ENCODE measurements around the gene UBA3.
A peak's percentile ranks its signal among the peaks of the same experiment; 100 is the strongest.

Gene UBA3

DNA sequence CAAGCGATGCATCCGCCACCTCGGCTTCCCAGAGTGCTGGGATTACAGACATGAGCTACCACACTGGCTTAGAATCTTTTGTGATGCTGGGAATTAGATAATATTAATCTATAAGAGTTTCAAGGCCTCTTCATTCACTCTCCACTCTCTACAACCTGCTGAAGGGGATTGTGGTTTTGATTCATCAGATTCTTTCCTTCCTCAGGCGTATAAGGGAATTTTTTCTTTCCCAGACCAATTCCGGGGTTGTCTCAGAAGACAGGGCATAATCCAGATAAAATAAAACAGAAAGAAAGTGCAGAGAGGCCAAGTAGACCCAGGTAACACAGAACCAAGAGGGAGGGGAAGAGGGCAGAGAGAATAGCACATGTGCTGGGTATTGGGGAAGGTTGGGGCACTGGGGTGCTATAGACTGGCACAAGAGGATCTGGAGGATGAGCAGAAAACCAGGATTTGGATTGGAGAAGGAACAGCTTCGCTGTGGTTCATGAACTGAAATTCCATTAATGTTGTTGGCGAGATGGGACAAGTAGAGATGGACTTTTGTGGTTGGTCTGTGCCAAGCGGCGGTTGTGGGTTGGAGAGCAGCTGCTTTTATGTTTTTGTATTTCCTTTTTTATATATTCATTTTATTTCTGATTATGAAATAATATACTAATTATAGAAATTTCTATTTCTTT, 17.4 kb upstream of the UBA3 start:
- no peak for DNase-seq

DNA sequence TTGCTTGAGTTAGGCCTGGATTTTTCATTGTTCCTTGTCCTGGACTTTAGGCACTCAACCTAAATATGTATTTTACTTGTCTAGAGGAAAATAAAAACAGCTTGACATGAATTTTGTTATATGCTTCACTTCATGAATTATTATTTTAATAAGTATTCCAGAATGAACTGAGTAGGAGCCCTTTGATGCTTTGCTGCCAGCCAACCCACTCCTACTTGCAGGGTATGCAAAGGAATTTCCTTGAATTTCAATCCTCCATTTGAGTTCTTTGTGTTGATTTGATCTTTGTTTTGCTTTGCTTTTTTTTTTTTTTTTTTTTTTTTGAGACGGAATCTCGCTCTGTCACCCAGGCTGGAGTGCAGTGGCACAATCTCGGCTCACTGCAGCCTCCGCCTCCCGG, 16.1 kb upstream of the UBA3 start:
- DNase-seq: no peak

DNA sequence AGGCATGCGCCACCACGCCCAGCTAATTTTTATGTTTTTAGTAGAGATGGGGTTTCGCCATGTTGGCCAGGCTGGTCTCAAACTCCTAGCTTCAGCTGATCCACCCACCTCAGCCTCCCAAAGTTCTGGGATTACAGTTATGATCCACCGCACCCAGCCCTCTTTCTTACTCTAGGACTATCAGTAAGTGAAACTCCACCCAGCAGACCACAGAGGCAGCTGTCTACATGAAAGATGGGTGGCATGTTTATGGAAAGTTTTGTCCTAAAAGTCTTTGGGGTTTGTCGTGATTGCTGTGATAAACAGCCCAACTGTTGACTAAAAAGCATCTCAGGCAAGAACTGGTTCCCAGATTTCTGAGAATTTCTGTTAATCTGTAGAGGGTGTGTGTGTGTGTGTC, 15.5 kb upstream of the UBA3 start:
- DNase-seq: no peak

DNA sequence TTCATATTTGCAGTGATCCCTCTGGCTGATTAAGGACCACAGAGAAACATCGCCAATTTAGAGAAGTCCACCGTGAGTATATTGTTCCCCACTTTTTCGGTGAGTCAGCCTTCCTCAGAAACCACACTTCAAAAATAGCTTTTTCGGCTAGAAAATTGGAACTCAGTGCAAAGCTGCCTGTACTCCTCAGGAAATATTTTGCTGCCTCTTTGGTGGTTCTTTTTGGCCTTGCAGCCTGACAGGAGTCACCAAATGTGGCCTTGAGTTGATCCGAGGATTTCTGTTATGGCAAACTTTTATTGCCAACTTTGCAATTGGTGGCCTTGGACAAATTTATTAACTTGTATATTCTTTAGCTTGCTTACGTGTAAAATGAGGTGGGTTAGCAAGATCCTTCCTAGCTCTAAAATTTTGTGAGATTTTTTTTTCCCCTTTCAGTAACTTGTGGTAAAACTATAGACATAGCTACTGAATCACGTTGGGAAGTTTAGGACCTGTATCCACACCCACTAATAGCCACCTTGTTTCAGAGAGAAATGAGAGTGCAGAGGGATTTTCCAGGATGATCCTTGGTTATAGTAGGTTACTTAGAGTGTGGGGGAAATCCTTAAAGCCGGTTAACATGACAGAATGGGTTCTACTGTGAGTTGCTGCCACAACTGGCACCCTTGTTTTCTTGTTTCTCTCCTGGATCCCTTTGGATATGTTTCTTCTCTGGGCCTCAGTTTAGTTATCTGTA, 14.5 kb upstream of the UBA3 start:
- no peak for DNase-seq

DNA sequence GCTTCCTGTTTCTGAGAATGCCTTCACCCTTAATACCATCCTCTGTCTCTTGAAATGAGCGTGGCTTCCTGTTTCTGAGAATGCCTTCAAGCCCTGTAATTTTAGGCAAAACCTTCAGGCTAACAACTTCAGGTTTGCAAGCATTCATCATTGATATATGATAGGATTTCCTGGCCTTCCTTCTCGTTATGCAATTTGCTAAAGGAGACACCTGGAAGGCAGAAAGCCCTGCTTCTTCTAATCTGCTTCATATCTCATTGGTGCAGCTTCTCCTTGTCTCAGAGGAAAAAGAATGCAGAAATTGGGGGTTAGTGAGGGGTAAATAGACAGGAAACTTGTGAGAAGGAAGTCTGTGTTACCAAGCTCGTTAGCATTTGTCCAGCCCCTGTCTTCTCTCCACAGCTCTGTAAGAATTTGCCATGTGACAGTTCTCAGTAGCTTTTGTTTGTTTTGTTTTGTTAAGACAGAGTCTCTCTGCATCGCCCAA, 11.9 kb upstream of the UBA3 start:
- DNase-seq: no peak

DNA sequence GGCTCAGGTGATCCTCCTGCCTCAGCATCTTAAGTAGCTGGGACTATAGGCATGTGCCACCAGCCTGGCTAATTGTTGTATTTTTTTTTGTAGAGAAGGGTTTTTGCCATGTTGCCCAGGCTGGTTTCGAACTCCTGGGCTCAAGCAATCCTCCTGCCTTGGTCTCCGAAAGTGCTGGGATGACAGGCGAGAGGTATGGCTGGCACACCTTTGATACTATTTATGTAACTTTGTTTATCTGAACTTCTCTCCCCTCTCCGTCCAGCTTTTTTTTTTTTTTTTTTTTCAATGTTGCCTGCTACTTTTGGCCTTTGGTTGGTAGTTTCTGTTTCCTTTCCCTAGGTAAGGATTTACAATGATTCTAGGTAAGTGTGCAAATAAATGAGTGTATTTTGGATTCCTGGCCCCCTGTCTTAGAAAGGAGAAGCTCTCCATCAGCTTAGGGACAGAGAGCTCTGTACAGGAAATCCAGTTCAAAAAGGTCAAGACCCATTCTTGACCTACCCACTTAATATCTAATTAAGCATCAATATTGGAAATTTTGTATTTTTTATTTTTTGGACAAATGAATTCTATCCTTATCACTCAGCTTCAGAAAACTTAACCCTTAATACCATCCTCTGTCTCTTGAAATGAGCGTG, 11.3 kb upstream of the UBA3 start:
- DNase-seq: no peak

DNA sequence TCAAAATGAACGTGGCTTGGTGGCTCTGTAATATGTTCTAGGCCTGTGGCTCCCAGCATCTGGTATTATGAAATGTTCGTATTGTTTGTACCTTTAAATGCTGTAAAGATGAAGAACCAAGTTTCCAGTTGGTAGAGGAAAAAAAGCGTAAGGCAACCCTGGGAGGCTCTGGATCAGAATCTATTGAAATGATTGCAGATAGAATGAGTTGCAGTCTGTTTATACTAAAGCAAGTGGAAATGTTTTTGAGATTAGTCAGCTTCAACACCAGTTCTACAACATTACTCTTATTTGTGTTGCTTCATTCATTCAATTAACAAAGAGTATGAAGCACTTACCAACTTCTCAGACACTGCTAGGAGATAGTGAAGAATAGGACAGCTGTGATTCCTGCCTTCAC, 9.9 kb upstream of the UBA3 start:
- DNase-seq: no peak

DNA sequence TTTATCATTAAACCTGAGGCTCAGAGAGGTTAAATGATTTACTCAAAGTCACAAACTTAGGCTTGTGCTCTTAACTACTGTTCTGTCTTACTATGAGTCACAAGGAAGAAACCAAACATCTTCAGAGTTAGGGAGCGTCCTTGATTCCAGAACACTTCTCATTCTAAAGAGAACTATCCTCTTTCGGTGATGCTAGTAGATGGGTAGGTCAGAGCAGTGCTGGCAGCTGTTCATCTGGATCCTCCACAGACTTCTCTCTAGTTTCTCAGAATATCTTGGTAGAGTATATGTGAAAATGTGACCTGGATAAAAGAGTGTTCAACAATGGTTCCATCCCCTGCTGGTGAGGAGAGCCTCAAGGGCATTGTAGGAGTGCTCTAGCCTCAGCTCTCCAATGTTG, 7.9 kb upstream of the UBA3 start:
- no peak for DNase-seq

DNA sequence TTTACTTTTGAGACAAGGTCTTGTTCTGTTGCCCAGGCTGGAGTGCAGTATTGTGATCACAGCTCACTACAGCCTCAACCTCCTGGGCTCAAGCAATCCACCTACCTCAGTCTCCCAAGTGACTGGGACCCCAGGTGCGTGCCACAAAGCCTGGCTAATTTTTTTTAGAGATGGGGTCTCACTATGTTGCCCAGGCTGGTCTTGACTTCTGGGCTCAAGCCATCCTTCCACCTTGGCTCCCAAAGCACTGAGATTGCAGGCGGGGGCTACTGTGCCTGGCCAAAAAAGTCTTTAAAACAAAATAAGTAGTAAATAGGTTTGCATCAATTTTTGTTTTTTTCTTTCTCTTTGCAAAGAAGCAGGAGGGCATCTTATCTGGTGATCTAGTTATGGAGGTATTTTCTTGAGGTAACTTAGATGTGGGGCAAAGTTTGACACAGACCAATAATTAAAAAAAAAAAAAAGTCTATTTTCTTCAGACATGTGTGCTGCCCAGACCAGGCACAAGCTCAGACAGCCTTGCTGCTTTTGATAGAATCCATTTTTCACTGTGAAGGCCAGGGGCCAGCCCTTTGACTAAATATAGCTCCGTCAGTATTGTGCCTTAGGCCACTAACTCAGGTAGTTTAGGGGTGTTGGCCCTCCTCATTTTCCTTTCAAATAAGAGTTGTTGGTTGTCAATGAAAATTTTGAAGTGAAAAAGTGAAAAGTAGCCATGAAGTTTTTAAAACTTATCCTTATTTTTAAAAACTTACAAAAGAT, 7.0 kb upstream of the UBA3 start:
- DNase-seq: no peak

DNA sequence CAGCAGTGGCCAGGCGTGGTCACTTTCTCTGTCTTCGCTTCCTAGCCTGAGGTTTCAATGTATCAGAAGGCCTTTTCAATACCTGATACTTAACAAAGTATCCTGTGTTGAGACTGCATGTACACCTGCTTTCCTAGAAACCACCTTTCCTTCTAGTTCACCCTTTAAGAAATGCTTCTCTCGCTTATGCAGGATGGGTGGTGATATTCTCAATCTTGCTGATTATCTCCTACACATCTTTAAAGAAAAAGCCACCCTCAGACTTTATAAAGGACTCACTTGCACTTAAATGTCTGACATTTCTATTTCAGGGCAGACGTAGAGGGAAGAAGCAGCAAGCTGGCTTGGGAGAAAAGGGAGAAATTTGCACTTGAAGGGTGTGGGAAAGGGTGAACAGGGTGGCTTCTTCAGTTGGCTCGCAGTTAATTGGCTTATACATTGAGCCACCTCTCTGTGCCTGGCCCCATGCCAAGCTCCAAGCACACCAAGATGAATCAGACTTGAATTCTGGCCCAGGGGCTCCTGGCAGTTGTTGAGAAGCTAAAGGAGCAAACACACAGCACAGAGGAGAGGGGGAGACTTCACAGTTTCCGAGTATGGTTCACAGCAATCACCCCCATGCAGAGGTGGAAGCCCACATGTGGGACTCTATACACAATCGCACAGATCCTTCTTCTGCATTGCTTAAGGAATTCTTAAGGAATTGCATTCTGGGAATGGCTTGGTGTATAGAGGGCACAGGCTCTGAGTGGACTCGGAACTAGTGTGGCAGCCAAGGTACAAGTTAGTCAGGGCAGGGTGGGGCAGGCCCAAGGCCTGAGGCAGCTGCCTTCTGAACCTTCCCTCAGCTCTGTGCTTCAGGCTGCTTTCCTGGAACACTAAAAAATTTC, 5.9 kb upstream of the UBA3 start:
- peak; percentile 82 for DNase-seq

DNA sequence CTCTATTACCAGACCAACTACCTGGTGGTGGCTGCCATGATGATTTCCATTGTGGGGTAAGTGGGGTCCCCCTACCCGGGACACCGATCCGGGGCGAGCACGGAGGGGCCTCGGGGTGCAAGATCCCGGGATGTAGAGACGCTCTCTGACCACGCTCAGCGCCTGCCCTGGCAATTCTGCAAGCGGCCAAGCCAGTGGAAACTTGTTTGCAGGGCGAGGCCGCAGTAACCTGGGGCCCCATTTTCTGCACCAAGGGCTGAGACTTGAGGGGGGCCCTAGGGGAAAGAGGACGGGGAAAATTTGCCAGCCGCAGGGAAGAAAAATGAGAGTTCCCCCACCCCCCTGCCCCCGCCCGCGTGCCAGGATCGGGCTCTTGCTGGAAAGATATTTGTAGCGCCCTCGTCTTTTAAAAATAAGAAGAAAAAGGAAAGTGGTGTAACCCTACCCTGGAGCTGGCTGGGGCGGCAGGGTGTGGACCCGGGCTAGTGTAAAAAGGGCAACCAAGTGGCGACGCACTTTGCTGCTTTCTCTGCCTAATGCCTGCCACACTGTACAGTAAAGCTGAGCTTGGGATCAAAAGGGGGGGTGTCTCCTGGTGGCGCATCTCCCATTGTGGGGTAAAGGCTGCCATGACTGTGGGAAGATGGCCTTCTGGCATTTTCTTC, 5.1 kb upstream of the UBA3 start:
- DNase-seq: no peak

DNA sequence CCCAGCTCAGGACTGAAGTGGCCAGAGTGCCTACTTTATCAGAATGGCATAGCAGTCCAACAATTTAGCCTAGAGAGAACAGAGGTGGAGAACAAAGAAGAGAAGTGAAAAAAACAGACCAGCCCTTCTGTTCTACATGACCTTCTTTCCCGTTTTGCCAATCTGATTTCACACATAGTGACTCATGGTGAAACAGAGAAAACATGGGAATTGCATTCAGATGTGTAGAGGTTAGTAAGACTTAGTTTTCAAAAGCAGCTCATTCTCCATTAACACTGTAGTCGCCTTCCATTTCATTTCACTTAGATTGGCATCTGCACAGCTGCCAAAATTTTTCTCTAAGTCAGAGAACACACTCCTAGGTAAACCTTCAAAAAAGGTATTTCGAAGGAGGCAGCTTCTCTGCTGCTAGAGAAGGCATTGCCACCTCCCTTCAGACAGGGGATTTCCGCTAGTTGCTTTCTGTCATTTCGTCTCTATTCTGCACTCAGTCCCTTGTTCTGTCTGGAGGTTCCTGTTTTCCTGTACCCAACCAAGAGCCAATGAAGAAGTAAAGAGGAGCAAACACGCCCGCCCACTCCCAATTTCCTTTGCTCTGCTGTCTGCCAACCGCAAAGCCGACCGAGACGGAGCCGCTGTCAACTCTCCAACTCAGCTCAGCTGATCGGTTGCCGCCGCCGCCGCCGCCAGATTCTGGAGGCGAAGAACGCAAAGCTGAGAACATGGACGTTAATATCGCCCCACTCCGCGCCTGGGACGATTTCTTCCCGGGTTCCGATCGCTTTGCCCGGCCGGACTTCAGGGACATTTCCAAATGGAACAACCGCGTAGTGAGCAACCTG, 4.4 kb upstream of the UBA3 start, which contains the start of gene ARL6IP5:
Gene ARL6IP5, plus strand, starts transcription at position 612 of the 842 bp plus-strand sequence. Its CDS starts 111 bp downstream, at position 723.
- DNase-seq: peak; percentile 89

DNA sequence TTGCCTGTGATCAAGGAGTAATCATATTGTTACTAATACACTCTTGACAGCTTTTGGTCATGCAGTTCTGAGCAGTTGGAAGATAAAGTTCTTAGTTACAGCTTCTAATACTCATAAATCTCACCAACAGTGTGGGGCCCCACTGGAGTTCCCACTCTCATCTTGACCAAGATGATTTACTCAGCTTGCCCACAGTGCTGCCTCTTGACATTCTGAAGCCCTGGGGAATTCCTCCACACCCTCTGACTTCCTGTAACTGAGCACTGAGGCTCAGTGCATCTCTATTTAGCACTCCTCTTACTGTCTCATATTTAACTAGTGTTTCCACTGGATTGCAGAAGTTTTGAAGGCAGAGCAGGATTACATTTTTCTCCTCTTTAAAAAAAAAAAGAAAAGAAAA, 2.6 kb upstream of the UBA3 start:
- DNase-seq: peak; percentile 63

DNA sequence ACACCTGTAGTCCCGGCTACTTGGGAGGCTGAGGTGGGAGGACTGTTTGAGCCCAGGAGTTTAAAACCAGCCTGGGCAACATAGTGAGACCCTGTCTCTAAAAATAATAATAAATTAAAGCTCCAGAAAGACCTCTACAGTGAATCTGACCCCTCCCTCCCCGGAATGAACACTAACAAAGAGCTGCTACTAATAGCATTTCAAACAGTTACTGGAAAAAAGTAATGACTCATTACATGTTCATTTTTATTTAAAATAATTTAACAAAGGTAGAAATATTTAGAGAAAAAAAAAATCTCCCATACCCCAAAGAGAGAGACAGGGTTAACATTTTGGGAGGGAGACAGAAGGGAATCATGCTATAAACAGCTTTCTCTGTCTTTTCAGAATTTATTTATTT, 2.2 kb upstream of the UBA3 start:
- no peak for DNase-seq

DNA sequence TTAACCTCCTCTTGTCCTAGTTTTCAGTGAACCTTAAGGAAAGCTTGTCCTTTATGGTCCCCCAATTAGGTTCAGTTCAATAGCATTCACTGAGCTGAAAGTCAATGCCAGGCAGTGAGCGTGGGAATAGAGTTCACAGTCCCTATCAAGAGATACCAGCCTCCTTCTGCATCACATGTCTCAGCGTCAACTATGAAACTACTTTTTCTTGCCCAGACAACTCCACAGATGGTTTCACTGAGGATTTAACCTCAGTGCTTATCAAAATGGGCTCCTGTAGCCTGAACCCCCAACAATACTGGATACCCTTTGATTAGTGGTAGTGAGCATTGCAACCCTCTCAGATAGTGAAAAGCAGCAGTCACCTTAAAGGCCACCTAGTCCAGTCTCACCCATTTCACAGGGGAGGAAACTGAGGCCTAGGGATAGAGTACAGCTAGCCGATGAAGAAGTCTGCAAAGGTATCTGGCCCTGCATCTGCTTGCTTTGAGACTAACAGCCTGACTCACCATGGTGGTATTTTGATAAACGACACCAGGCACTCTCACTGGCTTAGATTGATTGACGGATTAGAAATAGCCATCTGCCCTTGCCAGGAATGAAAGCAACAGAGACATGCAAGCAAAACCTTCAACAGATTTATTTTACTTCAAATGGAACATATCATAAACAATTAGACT, 1.6 kb upstream of the UBA3 start:
- no peak for DNase-seq

DNA sequence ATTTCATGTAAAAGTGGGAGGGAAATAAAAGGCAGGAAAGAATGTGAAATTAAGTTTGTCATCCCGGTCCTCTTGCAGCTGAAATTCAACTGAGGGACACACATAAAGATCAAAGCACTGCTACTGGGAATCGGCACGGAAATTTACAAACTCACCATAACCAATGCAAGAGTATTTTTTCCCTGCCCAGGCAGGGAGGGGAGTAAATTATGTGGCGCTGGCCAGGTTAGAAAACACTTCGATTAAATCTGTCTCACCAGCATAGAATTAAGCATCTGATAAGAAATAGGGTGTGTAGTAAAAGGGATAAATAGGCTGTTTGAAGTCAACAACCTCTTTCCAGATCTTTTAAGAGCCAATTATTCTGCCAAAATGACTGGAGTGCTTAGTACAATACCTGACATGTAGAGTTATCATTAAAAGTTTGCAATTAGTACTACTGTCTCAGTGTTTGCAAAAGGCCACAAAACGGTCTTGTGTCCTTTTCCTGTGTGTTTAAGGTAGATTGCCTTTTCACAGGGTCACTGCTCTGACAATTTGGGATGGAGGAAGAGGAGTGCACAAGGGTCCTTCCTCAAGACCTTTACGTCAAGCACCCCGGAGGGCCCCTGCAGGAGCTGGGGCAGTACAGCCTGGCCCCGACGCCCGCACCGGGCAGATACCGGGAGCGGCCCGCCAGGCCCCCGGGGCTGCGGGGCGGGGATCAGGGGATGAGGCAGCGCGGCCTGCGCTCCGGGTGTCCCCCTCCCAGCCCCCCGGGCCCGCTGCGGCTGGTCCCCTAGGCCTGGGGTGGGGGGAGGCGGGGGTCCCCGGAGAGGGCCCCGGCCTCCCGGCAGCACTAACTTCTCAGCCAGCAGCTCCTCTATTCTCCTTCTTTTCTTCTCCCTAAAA, 651 bp downstream of the UBA3 start:
- DNase-seq: no peak

DNA sequence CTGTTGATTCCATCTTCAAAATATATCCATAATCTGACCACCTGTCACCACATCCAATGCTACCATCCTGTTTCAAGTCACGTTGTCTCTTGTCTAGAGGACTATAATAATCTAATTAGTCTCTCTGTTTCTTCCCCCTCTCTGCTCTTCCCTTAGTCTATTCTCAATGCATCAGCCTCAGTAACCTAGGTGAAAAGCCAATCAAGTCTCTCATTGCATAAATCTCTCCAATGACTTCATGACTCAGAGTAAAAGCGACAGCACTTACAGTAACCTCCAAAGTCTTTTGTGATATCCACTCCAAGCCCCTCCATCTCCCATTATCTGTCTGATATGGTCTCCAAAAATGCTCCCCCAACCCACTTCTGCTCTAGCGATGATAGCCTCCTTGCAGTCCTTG, 7.2 kb downstream of the UBA3 start:
- no peak for DNase-seq

DNA sequence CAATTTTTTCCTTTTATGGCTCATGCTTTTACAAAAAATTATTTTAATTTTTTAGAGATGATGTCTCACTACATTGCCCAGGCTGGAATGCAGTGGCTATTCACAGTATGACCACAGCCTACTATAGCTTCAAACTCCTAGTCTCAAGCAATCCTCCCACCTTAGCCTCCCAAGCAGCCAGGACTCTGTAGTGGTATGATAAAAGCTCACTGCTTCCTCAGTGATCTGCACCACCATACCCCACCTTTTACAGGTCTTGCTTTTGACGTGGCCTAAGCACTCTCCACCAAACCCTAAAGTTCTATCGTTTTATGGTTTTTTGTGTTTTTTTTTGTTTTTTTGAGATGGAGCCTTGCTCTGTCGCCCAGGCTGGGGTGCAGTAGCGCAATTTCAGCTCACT, 14.0 kb downstream of the UBA3 start:
- DNase-seq: no peak

Measured in stimulated activated CD4-positive, alpha-beta T cell treated with anti-CD3 and anti-CD28 coated beads, Interleukin-4, amount 100 ng/mL, for 1 hour (primary cell).